ENCODE results near the gene INTS7.

The INTS7 gene, protein sequence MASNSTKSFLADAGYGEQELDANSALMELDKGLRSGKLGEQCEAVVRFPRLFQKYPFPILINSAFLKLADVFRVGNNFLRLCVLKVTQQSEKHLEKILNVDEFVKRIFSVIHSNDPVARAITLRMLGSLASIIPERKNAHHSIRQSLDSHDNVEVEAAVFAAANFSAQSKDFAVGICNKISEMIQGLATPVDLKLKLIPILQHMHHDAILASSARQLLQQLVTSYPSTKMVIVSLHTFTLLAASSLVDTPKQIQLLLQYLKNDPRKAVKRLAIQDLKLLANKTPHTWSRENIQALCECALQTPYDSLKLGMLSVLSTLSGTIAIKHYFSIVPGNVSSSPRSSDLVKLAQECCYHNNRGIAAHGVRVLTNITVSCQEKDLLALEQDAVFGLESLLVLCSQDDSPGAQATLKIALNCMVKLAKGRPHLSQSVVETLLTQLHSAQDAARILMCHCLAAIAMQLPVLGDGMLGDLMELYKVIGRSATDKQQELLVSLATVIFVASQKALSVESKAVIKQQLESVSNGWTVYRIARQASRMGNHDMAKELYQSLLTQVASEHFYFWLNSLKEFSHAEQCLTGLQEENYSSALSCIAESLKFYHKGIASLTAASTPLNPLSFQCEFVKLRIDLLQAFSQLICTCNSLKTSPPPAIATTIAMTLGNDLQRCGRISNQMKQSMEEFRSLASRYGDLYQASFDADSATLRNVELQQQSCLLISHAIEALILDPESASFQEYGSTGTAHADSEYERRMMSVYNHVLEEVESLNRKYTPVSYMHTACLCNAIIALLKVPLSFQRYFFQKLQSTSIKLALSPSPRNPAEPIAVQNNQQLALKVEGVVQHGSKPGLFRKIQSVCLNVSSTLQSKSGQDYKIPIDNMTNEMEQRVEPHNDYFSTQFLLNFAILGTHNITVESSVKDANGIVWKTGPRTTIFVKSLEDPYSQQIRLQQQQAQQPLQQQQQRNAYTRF

DNA sequence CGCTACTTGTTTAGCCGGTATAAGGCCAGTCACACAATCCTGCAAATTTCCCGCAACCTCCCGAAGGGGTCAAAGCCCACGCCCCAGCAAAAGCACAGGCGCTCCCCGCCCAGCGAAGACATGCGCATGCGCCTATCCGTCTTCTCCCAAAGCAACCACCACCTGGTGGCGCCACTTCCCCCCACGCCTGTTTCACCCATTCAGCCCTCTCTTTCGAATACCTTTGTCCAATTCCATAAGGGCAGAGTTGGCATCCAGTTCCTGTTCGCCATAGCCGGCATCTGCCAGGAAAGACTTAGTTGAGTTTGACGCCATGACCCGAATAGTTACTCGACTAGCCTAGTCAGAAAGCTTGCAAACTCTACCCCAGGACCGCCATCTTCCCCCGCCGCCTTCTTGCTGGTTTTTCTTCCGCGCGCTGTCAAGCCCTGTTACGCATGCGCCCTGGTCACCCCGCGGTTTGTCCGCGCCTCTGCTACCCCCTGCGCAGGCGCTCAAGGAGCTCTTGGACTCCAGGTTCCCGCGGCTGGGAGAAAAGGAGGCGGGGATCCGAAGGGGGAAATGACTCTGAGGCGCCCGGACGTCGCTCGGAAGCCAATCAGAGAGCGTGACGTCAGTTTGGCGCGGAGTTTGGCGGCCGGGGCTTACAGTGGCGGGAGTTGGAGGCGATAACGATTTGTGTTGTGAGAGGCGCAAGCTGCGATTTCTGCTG, at the start of gene INTS7, which contains the start of gene DTL:
TSS of gene INTS7 (minus strand) at position 435 of the 712 bp plus-strand sequence. CDS start at position 315, 120 bp downstream.
TSS of gene DTL (plus strand) at position 626 of the 712 bp plus-strand sequence. CDS start 143 bp downstream, outside the sequence.
- in situ Hi-C loops (cut with MboI; ENCODE audit: low sequenced_read_pairs): no loop called here

DNA sequence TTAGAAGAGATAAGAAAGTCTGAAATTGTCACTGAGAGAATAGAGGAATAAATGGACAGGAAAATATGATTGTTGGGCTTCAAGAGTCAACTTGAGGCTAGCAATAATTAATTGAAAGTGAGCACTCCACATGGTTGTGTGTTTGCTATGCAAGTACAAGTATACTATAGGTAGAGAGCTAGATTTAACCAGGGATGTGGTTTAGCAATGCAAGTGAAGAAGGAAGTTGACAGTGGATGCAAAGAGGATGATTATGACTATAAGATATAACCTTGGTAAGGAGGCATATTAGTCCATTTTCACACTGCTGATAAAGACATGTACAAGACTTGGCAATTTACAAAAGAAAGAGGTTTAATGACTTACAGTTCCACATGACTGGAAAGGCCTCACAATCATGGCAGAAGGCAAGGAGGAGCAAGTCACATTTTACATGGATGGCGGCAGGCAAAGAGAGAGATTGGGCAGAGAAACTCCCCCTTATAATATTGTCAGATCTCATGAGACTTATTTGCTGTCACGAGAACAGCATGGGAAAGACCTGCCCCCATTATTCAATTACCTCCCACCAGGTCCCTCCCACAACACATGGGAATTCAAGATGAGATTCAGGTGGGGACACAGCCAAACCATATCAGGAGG, 47.5 kb upstream of the INTS7 start:
- in situ Hi-C loops (cut with MboI; ENCODE audit: low sequenced_read_pairs): no loop called here

DNA sequence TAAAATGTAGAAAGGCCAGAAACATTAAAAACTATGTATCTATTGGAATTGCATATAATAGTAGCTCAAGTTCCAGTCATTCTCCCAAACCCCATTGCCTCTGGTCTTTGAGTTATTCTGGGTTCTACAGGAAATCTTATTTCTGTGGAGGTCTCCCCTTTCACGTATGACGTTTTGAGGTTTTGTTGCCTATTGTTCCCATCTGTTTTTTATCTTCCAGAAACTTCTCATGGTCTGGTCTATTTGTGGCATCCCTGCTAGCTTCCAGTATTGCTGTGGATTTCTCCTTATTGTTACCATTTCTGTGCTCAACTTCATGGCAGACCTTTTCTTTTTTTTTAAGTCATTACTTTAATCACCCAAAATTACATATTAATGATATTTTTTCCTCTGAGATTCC, 43.5 kb upstream of the INTS7 start:
- in situ Hi-C loops (cut with MboI; ENCODE audit: low sequenced_read_pairs): no loop called here

DNA sequence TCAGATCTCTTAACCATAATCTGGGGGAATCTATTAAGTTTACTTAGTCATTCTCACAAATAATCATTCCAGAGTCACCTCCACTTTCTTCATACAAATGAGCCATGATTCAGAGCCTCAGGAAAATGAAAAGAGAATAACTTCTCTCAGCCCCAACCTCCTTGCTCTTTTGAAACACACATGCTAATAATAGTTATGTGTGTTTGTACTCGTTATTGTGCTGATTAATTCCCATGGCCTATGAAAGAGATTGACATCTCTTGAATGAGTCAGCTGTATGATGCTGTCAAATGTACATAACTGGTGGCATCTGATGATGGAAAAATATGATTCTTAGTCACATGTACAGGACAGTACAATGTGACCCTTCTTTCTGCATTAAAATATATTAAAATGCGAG, 41.7 kb upstream of the INTS7 start:
- in situ Hi-C loops (cut with MboI; ENCODE audit: low sequenced_read_pairs): no loop called here

DNA sequence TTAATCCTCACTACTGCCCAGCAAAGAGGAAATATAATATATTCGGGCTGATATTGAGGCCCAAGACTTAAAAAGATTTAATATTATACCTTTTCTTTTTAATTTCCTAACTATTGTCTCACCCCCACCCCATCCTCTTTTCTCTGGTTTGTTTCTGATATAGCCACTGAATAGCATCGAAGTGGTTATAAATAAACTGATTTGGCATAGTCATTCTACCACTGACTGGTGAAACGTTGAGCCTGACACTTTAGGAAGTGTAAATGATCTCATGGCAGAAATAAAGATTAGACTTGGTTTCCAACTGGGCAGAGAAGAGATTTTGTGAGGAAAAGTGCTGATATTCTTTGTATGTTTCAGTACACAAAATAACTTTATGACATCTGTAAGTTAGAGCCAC, 39.5 kb upstream of the INTS7 start:
- in situ Hi-C loops (cut with MboI; ENCODE audit: low sequenced_read_pairs): no loop called here

GRCh38 chr1:212074313-212074712, 39.0 kb upstream of the INTS7 start:
- in situ Hi-C loops (cut with MboI; ENCODE audit: low sequenced_read_pairs): no loop called here

GRCh38 chr1:212073490-212073889, 38.1 kb upstream of the INTS7 start:
- in situ Hi-C loops (cut with MboI; ENCODE audit: low sequenced_read_pairs): no loop called here

DNA sequence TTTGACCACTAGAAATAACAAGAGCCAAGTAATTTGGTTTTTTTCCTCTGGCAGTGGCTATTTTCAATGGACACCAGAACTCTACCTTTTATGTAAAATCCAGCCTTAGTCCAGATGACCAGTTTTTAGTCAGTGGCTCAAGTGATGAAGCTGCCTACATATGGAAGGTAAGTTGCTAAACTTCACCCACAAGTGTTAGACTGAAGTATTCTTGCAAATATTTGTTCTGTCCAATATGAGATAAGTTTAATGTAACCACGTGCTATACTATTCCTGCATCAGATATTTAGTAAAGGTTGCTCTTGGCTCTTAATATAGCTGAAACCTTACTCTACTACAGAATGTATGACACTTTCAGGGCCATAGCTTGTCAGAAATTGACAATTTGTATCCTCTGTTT, 36.7 kb upstream of the INTS7 start:
- in situ Hi-C loops (cut with MboI; ENCODE audit: low sequenced_read_pairs): no loop called here

DNA sequence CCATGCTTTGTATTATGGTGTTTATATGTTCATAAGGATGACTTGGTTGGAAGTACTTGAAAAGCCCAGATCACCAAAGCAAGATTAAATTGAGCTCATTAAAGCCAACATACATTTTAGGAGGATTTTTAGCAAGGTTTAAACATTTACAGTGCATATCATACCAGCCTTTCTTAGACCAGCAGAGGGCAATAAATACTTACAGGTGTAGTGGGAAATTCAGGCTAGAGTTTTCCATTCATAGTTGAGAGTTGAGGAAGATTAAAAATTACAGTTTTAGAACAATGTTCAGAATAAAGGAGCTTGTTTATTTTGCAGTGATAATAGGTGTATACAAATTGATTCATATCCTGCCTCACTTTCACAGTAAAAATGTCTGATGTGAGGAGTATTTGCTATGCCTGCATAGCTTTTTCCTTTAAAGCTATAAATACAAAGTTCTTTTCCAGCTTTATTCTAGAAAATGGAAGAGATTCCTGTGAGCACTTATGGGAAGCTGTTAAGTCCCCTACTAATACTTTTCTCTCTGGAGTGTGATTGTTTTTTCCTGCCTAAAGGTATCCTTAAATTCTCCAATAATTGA, 35.5 kb upstream of the INTS7 start:
- in situ Hi-C loops (cut with MboI; ENCODE audit: low sequenced_read_pairs): no loop called here

DNA sequence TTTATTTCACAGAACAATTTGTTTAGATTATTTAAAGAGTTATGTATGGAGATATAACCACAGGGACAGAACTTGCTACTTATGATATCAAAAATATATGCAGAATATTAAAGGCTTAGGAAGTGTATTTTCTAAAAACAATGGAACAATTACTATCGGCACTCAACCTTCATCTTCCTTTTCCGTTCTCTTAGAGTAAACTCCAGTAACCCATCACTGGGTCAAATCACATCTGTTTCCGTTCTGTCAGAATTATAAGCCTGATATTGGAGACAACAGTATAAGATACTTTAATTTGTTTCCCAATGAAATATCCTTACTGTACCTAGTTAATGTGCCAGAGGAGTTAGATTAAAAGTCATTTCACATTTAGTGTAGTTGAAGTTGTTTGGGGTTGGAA, 32.4 kb upstream of the INTS7 start:
- in situ Hi-C loops (cut with MboI; ENCODE audit: low sequenced_read_pairs): no loop called here

- in situ Hi-C loops (cut with MboI; ENCODE audit: low sequenced_read_pairs): no loop called here
These were observed 27.6 kb upstream of the INTS7 start for GRCh38 chr1:212062832-212063438.

GRCh38 chr1:212060632-212061472, 25.5 kb upstream of the INTS7 start:
- in situ Hi-C loops (cut with MboI; ENCODE audit: low sequenced_read_pairs): no loop called here

DNA sequence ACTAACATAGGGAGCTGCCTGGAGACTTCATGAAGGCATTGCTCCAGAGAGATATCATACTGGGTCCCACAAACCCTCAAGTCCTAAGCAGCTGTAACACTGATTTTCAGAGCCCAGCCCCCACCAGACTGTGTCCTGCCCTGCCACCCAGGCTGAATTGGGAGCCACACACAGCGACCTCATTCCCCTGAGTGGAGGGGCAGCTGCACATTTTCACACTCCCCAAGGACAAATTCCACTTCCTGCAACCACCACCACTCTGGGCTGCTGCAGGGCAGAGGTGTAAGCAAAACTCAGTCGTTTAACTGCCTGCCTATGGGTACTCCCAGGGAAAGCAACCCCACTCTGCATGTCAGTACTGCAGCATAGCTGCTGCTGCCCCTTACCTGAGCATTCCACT, 20.0 kb upstream of the INTS7 start:
- in situ Hi-C loops (cut with MboI; ENCODE audit: low sequenced_read_pairs): no loop called here

DNA sequence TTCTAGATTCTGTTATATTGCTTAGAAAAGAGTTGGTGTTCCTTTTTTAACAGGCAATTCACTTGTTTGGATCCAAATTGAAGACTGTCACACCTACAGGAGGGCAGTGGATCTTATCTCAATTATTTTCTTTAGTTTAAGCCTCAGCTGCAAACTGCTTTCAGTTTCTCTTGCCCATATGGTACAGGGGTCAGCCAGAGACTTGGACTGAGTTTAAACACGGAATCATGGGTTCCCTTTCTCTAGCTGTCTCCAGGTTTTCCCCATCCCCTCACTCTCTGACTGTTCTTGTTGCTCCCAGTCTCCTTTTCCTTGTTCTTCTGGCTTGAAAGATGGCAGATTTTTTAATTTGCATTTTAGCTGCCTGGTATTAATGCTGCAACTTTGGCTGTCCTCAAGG, 18.6 kb upstream of the INTS7 start:
- in situ Hi-C loops (cut with MboI; ENCODE audit: low sequenced_read_pairs): no loop called here

DNA sequence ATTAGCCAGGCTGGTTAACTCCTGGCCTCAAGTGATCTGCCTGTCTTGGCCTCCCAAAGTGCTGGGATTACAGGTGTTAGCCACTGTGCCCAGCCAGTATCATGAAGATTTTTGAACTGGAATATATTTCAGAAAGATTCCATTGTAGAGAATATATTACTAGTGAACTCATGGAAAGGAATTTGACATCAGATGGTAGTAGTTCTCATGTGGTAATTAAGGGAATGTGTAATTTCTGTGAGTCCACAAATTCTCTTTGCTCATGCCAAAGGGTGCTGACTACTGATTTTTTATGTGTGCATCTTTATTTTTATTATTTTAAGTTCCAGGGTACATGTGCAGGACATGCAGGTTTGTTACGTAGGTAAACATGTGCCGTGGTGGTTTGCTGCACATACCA, 10.6 kb upstream of the INTS7 start:
- in situ Hi-C loops (cut with MboI; ENCODE audit: low sequenced_read_pairs): no loop called here

GRCh38 chr1:212044851-212045250, 9.5 kb upstream of the INTS7 start:
- in situ Hi-C loops (cut with MboI; ENCODE audit: low sequenced_read_pairs): no loop called here

DNA sequence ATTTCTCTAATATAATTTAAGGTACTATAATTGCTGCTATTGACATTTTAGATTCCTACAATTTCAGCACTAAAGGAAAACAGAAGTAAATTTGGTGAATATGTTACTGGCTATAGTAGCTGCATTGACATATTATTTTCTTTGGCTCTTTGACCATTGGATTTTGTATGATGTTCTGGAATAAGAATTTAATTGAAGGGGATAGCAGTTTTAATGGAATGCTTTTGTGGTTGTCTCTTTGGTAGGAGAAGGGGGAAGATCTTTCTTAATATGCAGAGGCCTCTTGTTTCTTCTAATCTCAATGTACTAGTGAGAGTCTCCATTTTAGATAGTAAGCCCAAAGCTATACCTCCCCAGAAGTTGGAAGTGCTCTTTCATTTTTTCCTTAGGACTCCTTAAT, 7.1 kb upstream of the INTS7 start:
- in situ Hi-C loops (cut with MboI; ENCODE audit: low sequenced_read_pairs): no loop called here

DNA sequence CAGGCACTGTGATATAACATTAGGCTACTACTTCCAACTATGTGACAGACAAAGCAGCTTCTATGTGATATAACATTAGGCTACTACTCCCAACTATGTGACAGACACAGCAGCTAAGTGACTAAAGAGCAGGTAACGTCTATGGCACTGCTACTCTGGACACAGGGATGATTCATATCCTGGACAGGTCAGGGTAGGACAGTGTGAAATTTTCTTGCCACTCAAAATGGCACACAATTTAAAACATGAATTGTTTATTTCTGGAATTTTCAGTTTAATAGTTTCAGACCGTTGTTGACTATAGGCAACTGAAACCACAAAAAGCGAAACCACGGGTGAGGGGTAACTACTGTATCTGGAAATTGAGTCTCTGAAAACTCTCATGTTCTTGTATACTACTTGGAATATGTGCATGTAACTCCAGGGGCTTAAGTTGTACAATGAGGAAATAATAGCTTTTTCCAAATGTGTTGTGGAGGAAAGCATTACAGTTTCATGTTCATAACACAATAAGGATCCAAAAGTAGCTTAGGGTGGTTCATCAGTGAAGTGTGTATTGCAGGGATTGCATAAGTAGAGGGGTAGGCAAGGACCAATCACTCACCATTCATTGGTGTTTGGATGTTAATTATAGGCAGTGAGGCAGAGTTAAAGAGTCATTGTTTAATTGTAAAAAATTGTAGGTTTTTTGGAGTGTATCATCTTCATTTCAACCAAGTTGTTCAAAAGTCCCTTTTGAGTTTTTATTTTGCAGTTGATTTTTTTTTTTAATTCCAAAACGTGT, 5.5 kb upstream of the INTS7 start:
- in situ Hi-C loops (cut with MboI; ENCODE audit: low sequenced_read_pairs): no loop called here

Data from hTERT RPE-1 (cell line).